GM12891 (cell line): ENCODE measurements around the gene CELF2.

ENCODE experiments used
- DNase-seq: peaks from one replicate; pipeline ENCODE4 v3.0.0; 2011; ENCODE audit warnings: low spot score; ENCODE audit not compliant: insufficient read length
- FAIRE-seq: peaks from 2 replicates; lab custom pipeline; 2011; peaks lifted over from hg19 to GRCh38; lab: Jason Lieb, UNC
- PAX5 ChIP-seq: IDR thresholded peaks from 2 replicates; pipeline ENCODE4 v1.6.1; 2011; ENCODE audit warnings: low read length, moderate library complexity, mild to moderate bottlenecking; ENCODE audit not compliant: insufficient read depth, severe bottlenecking
- POLR2A ChIP-seq: IDR thresholded peaks from 2 replicates; pipeline ENCODE4 v1.6.1; 2011; ENCODE audit warnings: low read depth, low read length, control low read depth
- POLR2AphosphoS5 ChIP-seq: IDR thresholded peaks from 2 replicates; pipeline ENCODE4 v1.6.1; 2011; ENCODE audit warnings: low read depth, low read length, control low read depth
- POU2F2 ChIP-seq: IDR thresholded peaks from 2 replicates; pipeline ENCODE4 v1.6.1; 2011; ENCODE audit warnings: low read depth, mild to moderate bottlenecking, control low read depth, low read length, moderate library complexity
- SPI1 ChIP-seq: IDR thresholded peaks from 2 replicates; pipeline ENCODE4 v1.6.1; 2011; ENCODE audit warnings: low read depth, low read length, control low read depth
- TAF1 ChIP-seq: IDR thresholded peaks from 2 replicates; pipeline ENCODE4 v1.6.1; 2011; ENCODE audit warnings: low read depth, low read length, control low read depth

CELF2 gene

GRCh38 chr10:11299125-11299524 lies 281.5 kb downstream of the CELF2 start:
- no peak for FAIRE-seq

GRCh38 chr10:11300026-11300425 lies 282.4 kb downstream of the CELF2 start:
- FAIRE-seq (no peak), DNase-seq (no peak)
- TF ChIP-seq POLR2A (no peak), POU2F2 (no peak), POLR2AphosphoS5 (no peak), PAX5 (no peak), SPI1 (no peak), TAF1 (no peak)

More at GRCh38 chr10:11299125-11299524, 281.5 kb downstream of the CELF2 start:
- no peak for TF ChIP-seq SPI1
- no peak for DNase-seq

GRCh38 chr10:11300563-11300962 lies 282.9 kb downstream of the CELF2 start:
- FAIRE-seq (no peak), DNase-seq (no peak)
- no peak for TF ChIP-seq POLR2A
- no peak for TF ChIP-seq POU2F2
- TF ChIP-seq POLR2AphosphoS5, result no peak
- no peak for TF ChIP-seq TAF1
- no peak for TF ChIP-seq PAX5
- TF ChIP-seq SPI1, result no peak

GRCh38 chr10:11301571-11302111 lies 284.0 kb downstream of the CELF2 start:
- TF ChIP-seq POLR2A (no peak), POU2F2 (no peak), SPI1 (no peak), TAF1 (no peak), PAX5 (no peak), POLR2AphosphoS5 (no peak)
- DNase-seq (no peak), FAIRE-seq (no peak)

- no peak for DNase-seq
- no peak for FAIRE-seq
- TF ChIP-seq POLR2AphosphoS5 (no peak; the same call in 1 of the 2 replicates), TAF1 (no peak), SPI1 (no peak), PAX5 (no peak), POLR2A (no peak), POU2F2 (no peak)
These were observed 284.5 kb downstream of the CELF2 start for GRCh38 chr10:11302181-11302580.

- FAIRE-seq (peak; percentile 75), DNase-seq (no peak)
- peak; percentile 67 for TF ChIP-seq POLR2A
- no peak for TF ChIP-seq PAX5
- peak; percentile 64 for TF ChIP-seq SPI1
- peak; percentile 58 for TF ChIP-seq POLR2AphosphoS5
These were observed 285.9 kb downstream of the CELF2 start for GRCh38 chr10:11303361-11304170.

- TF ChIP-seq TAF1 (no peak), POLR2A (no peak), PAX5 (no peak), POLR2AphosphoS5 (no peak), POU2F2 (no peak), SPI1 (no peak)
- FAIRE-seq, result no peak
- DNase-seq, result no peak
These were observed 287.4 kb downstream of the CELF2 start for GRCh38 chr10:11304906-11305585.

- DNase-seq (no peak), FAIRE-seq (no peak)
- TF ChIP-seq POU2F2 (no peak), POLR2A (peak; percentile 57), POLR2AphosphoS5 (no peak; the same call in 1 of the 2 replicates)
These were observed 288.3 kb downstream of the CELF2 start for GRCh38 chr10:11305825-11306593.

- TF ChIP-seq POLR2A, result 0 out of 2 replicates have a peak, but pooled peaks have one; percentile 32
- no peak for TF ChIP-seq SPI1
- FAIRE-seq (no peak), DNase-seq (no peak)
These were observed 289.3 kb downstream of the CELF2 start for GRCh38 chr10:11307004-11307403.

GRCh38 chr10:11307937-11308336 lies 290.3 kb downstream of the CELF2 start:
- DNase-seq, result no peak
- FAIRE-seq, result no peak
- no peak for TF ChIP-seq TAF1
- TF ChIP-seq POU2F2, result no peak
